Epithelial cell of proximal tubule (primary cell): ENCODE results near the gene NPC1L1. TPM values are rescaled to one million over a fixed set of nuclear protein-coding genes. Genes with fewer than 3 reads are reported as not detected.

Experiments
- DNase-seq: peaks from one replicate; pipeline ENCODE4 v3.0.0-alpha.2; 2011; ENCODE audit warnings: low read depth
- H3K4me3 ChIP-seq: 2 replicates; pipeline ENCODE4 v1.5.1; 2011; ENCODE audit warnings: low read depth, mild to moderate bottlenecking, low read length
- CTCF ChIP-seq: conservative IDR thresholded peaks from 2 replicates; pipeline ENCODE4 v1.5.1; 2012; ENCODE audit warnings: low read depth, mild to moderate bottlenecking, low read length
- total RNA-seq: library from RNA; depleted of rRNA; stranded (reverse); fragments of >200 nt; gene quantifications from 2 replicates; pipeline ENCODE4 v1.2.3, GENCODE V29; 2015

NPC1L1 gene
- total RNA-seq, 1 donor from 2014 or later, result 0.23 TPM

DNA sequence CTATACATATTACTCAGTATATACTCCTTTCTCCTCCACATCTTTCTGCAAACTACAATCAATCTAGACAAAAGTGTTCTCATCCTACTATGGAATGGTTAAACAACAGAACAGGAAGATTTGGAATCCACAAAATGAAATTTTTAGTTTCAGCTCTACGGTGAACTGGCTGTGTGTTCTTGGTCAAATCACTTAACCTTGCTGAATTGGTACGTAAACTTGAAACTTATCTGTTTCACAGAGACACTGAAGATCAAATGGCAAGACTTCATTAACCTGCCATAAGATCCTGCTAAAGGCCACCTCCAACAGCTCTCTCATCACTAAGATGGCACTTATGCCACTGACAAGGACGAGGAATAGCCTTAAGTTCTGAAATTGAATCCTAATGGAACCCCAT lies 52.2 kb downstream of the NPC1L1 start:
- no peak for TF ChIP-seq CTCF
- H3K4me3 ChIP-seq, result peak overlapping the region; percentile 92

GRCh38 chr7:44486693-44487092 lies 54.4 kb downstream of the NPC1L1 start:
- peak; percentile 58 for DNase-seq
- peak; percentile 39 for TF ChIP-seq CTCF
- H3K4me3 ChIP-seq, result no peak overlapping the region

More for the DNA sequence above, 52.2 kb downstream of the NPC1L1 start:
- no peak for DNase-seq

GRCh38 chr7:44486001-44486400 lies 55.1 kb downstream of the NPC1L1 start:
- H3K4me3 ChIP-seq, result no peak overlapping the region
- no peak for DNase-seq
- TF ChIP-seq CTCF, result no peak

GRCh38 chr7:44484482-44485313 lies 56.4 kb downstream of the NPC1L1 start:
- TF ChIP-seq CTCF, result no peak
- no peak overlapping the region for H3K4me3 ChIP-seq
- DNase-seq, result no peak

GRCh38 chr7:44482502-44483485 lies 58.3 kb downstream of the NPC1L1 start:
- no peak for TF ChIP-seq CTCF
- no peak overlapping the region for H3K4me3 ChIP-seq
- DNase-seq, result no peak

- DNase-seq, result no peak
- no peak for TF ChIP-seq CTCF
- H3K4me3 ChIP-seq, result no peak overlapping the region
These were observed 63.2 kb downstream of the NPC1L1 start for GRCh38 chr7:44477938-44478337.
